Retinal pigment epithelial cell (primary cell): ENCODE measurements around the gene TAAR9.
"Not testable (repeated sequence)": the region's sequence is repeated elsewhere in the genome, so short reads cannot be mapped to it uniquely, and the experiment has no call there.

Experiments used
- DNase-seq: peaks from one replicate; pipeline ENCODE4 v3.0.0-alpha.2; 2010; ENCODE audit warnings: low read depth
- H3K4me3 ChIP-seq: 2 replicates; pipeline ENCODE4 v1.5.1; 2011; ENCODE audit warnings: mild to moderate bottlenecking, low read length, control low read depth, moderate library complexity
- TF ChIP-seq, protein P1 (sequence below): conservative IDR thresholded peaks from 2 replicates; pipeline ENCODE4 v1.5.1; 2011; ENCODE audit warnings: low read depth, low read length, control low read depth, inconsistent platforms

Gene TAAR9

DNA sequence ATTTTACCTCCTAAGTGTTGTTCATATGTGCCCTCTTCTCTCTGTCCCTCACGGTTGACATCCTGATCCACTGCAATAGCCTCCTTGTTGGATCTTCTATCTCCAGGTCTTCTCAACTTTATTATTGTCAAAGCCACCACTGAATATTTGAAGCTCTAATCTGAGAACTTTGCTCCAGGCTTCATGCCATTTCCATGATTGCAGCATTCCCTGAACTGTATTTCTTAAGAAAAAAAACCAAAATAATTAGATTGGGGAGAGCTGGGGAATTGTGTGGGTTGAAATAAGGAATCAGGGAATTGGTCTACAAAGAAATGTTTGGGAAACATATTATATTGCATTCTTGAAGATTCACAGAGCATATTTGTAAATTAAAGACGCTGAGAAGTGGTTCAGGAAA is 22.7 kb upstream of the TAAR9 start:
- no peak for DNase-seq
- no peak overlapping the region for H3K4me3 ChIP-seq
- TF ChIP-seq, protein P1, sequence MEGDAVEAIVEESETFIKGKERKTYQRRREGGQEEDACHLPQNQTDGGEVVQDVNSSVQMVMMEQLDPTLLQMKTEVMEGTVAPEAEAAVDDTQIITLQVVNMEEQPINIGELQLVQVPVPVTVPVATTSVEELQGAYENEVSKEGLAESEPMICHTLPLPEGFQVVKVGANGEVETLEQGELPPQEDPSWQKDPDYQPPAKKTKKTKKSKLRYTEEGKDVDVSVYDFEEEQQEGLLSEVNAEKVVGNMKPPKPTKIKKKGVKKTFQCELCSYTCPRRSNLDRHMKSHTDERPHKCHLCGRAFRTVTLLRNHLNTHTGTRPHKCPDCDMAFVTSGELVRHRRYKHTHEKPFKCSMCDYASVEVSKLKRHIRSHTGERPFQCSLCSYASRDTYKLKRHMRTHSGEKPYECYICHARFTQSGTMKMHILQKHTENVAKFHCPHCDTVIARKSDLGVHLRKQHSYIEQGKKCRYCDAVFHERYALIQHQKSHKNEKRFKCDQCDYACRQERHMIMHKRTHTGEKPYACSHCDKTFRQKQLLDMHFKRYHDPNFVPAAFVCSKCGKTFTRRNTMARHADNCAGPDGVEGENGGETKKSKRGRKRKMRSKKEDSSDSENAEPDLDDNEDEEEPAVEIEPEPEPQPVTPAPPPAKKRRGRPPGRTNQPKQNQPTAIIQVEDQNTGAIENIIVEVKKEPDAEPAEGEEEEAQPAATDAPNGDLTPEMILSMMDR: no peak

DNA sequence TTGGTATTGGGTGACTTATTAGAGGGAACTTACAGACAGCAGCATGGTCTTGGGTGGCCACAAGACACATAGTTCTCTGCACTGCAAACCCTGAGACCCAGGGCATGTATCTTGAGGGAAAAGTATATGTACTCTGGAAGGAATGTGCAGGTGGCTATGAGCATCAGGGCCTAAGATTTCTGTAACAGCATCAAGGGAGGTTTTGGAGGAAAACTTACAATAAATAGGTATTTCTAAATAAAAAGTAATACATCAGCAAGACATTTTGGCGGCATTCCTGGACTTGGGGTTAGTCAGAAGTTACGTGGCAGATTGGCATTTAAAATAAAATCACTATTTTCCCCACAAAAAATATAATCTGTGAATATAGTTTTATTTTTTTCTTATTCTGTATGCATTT is 17.1 kb upstream of the TAAR9 start:
- no peak for DNase-seq
- no peak overlapping the region for H3K4me3 ChIP-seq
- TF ChIP-seq, protein P1: no peak

DNA sequence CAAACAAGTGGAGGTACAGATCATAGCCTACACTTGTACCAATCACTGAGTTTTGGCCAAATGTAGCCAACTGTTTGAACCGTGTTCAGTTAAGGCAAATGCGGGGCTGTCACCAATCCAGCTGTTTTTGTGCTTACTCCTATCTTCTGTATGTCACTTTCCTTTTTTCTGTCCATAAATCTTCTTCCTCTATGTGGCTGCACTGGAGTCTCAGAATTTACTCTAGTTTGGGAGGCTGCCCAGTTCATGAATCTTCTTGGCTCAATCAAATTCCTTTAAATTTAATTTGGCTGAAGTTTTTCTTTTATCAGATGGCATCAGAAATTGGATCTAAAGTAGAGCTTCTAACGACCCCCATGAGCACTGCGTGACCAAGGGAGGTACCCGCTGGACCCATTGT is 13.4 kb upstream of the TAAR9 start:
- no peak overlapping the region for H3K4me3 ChIP-seq
- TF ChIP-seq, protein P1: no peak
- no peak for DNase-seq

DNA sequence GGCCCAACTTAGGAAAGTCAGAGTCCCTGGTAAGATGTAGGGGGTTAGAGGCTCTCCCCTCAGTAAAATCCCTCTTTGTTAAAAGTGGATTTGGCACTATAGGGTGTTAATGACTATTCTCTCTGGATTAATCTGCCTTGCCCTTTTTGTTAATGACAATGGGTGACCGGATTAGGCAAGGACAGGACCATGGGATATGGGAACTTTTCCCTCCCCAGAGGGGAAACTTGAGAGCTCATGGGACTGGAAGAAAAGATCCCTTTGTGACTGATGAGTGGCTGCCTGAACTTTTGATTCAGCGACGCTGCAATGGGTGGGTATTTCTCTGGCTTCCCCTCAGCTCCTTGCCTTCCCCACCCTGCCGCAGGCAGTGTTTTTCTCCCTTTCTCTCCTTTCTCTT is 12.2 kb upstream of the TAAR9 start:
- H3K4me3 ChIP-seq: no peak overlapping the region
- TF ChIP-seq, protein P1: no peak
- no peak for DNase-seq

DNA sequence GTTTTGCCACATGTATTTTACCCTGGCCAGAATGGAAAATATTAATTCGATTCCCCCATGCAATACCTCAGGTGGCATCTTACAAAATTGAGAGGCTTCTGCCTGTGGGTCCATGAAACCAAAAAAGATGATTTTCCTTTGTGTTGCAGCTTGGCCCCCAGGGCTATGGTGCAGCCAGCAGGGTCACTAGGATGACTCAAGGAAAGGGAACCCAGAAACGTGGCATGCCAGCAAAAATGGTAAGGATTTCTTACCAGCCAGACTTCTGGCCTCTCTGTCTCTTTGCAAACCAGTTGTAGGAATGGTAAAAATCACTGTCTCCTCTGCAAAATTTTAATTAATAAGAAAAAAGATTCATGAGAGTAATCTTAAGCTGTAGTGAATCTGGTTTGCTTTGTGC is 11.6 kb upstream of the TAAR9 start:
- H3K4me3 ChIP-seq: no peak overlapping the region
- DNase-seq: no peak
- TF ChIP-seq, protein P1: no peak

DNA sequence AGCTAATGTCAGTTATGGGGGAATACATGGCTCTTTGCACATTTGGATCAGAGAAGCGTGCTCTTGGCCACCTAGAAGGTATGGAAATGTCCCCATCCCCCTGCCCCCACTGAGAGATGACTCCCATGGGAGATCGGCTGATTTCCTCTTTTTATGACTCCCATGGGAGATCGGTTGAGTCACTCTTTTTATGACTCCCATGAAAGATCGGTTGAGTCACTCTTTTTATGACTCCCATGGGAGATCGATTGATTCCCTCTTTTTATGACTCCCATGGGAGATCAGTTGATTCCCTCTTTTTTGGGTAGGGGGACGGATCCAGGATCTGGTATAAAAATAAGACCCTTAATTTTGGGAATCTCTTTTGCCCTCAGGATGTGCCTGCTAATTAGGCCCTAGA is 10.3 kb upstream of the TAAR9 start:
- no peak overlapping the region for H3K4me3 ChIP-seq
- DNase-seq: no peak
- TF ChIP-seq, protein P1: no peak

DNA sequence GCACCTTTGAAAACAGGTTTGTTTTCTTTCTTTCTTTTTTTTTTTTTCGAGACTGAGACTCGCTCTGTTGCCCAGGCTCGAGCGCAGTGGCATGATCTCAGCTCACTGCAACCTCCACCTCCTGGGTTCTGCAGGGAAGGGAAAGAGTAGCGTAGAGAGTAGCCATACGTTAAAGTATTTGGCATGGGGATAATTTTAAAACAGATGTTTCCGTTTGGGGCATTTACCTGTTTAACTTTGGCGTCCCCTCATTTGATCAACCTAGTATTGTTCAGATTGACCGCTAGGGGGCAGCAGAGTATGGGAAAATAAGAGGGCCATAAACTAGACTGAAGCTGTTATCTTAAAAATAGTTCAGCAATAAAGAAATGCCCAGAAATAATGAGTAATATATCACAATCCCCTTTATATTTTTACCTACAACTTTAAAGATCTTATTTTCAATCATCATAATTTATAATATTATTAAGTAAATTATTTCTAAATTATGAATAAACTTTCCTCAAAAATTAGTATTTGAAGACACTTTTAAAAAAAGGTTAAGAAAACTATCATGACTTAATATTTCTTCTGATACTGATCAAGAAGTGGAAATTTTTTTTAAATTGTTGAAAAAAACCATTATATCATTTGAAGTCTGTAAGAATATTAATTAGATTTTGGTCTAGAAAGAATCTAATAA is 7.6 kb upstream of the TAAR9 start:
- TF ChIP-seq, protein P1: peak; percentile 71
- no peak for DNase-seq
- no peak overlapping the region for H3K4me3 ChIP-seq

DNA sequence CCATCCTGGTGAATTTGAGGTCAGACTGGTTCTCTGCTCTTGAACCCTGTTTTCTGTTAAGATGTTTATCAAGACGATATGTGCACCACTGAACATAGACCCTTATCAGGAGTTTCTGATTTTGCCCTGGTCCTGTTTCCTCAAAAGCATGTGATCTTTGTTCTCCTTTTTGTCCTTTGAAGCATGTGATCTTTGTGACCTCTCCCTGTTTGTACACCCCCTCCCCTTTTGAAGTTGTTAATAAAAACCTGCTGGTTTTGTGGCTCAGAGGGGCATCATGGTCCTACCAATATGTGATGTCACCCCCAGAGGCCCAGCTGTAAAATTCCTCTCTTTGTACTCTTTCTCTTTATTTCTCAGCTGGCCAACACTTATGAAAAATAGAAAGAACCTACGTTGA is 3.5 kb upstream of the TAAR9 start:
- not testable (repeated sequence) for H3K4me3 ChIP-seq

More for the DNA sequence above, 3.5 kb upstream of the TAAR9 start:
- DNase-seq: not testable (repeated sequence)
